Measurements from ENCODE around the gene PNKD.
"Not testable (repeated sequence)": the region's sequence is repeated elsewhere in the genome, so short reads cannot be mapped to it uniquely, and the experiment has no call there.

PNKD gene

GRCh38 chr2:218310853-218311540 is 40.7 kb downstream of the PNKD start:
- in situ Hi-C loops (cut with MboI; ENCODE audit: low sequenced_read_pairs), result no loop called here

GRCh38 chr2:218311541-218312266 is 41.4 kb downstream of the PNKD start:
- in situ Hi-C loops (cut with MboI; ENCODE audit: low sequenced_read_pairs), result not testable (repeated sequence)

DNA sequence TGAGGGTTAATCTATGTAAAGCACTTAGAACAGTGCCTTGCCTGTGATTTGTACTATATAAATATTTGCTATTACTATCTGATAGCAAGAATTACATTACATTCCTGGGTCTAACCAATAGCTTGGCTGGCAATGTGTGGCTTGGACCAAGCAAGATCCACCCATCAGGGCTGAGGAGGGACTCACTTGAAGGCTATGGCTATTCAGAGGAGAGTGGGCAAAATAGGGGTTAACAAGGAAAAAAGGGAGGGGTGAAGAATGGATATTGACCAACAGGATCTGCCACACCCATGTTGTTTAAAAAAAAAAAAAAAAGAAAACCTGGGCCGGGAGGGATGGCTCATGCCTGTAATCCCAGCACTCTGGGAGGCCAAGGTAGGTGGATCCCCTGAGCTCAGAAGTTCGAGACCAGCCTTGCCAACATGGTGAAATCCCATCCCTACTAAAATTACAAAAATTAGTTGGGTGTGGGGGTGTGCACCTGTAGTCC is 42.0 kb downstream of the PNKD start:
- in situ Hi-C loops (cut with MboI; ENCODE audit: low sequenced_read_pairs), result no loop called here

DNA sequence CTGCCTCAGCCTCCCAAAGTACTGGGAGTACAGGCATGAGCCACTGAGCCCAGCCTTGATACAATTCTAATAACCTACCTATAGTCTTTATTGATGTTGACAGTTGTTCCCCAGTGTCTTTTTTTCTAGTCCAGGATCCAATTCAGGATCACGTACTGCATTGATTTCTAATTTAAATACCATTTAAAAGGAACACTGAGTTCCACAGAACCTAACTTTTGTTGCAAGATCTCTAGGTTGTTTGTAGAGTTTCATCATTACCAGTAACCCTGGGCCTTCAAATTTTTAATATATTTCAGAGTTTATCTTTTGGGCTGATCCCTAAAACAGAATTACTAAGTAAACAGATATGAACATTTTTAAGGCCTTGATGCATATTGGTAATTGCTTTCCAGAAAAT is 43.0 kb downstream of the PNKD start:
- in situ Hi-C loops (cut with MboI; ENCODE audit: low sequenced_read_pairs), result no loop called here

GRCh38 chr2:218314764-218315163 is 44.4 kb downstream of the PNKD start:
- in situ Hi-C loops (cut with MboI; ENCODE audit: low sequenced_read_pairs), result not testable (repeated sequence)

GRCh38 chr2:218315397-218315796 is 45.1 kb downstream of the PNKD start:
- in situ Hi-C loops (cut with MboI; ENCODE audit: low sequenced_read_pairs), result no loop called here

DNA sequence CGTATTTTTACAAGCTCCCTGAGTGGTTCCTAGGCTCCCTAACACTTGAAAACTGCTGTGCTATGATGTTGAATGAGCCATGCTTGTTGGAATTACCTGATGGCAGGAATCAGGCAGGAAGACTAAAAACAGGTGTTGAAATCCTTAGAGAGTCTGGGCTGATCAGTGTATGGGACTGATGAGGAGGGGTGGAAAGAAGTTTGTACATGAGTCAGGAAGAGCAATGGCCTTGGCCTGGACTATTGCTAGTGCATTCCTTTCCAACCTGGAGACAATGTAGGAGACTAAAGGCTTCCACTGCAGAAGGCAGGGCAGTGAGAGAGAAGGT is 46.9 kb downstream of the PNKD start:
- in situ Hi-C loops (cut with MboI; ENCODE audit: low sequenced_read_pairs), result no loop called here

DNA sequence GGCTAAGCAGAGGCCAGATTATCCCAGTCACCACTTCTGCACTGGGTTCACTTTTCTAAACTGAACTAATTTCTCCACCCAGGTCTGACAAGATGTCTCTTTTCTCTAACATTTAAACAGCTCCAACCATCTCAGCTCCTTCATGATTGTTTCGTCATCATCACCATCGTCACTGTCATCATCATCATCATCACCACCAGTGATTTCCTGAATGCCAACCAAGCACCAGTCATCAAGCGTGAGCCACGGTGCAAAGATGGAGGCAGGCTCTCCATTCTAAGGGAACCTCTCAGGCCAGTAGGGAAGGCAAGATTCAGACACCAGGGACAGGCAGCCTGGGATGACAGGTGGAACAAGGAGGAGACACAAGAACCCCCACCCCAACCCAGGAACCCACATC is 47.5 kb downstream of the PNKD start:
- in situ Hi-C loops (cut with MboI; ENCODE audit: low sequenced_read_pairs), result no loop called here

GRCh38 chr2:218318241-218318640 is 47.9 kb downstream of the PNKD start:
- in situ Hi-C loops (cut with MboI; ENCODE audit: low sequenced_read_pairs), result no loop called here

- in situ Hi-C loops (cut with MboI; ENCODE audit: low sequenced_read_pairs), result no loop called here
These were observed 49.6 kb downstream of the PNKD start for GRCh38 chr2:218319813-218320365.

GRCh38 chr2:218320704-218321336 is 50.5 kb downstream of the PNKD start:
- in situ Hi-C loops (cut with MboI; ENCODE audit: low sequenced_read_pairs), result no loop called here

DNA sequence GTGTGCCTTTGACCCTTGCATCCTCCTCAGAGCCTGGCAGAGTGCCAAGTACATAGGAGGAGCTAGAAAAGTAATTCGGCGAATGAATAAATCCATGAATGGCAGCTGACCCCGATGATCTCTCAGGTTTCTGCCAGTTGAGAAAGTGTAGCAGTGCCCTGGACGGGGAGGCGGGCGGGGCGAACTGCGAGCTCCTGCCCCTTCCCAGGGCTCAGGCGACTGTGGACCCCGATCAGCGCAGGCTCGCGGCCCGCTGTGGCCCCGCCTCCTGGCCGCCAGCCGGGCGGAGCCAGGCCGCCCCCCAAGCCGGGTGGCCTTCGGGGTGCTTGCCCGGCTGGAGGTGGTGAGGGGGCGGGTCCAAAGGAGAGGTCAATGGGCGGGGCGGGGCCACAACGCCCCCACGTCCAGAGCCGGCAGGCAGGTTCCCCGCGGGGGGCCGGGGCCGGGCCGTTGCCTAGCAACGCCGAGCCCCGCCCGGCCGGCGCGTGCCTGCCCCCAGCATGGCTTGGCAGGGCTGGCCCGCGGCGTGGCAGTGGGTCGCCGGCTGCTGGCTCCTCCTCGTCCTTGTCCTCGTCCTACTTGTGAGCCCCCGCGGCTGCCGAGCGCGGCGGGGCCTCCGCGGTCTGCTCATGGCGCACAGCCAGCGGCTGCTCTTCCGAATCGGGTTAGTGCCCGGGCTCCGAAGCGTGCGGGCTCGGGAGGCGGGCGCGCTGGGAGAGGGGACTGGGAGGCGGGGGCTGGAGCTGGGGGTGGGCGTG is 52.6 kb downstream of the PNKD start:
- in situ Hi-C loops (cut with MboI; ENCODE audit: low sequenced_read_pairs), result no loop called here

GRCh38 chr2:218323526-218324472 is 53.5 kb downstream of the PNKD start:
- in situ Hi-C loops (cut with MboI; ENCODE audit: low sequenced_read_pairs), result no loop called here

GRCh38 chr2:218325566-218326160 is 55.3 kb downstream of the PNKD start:
- in situ Hi-C loops (cut with MboI; ENCODE audit: low sequenced_read_pairs), result no loop called here

GRCh38 chr2:218326315-218326714 is 56.0 kb downstream of the PNKD start:
- in situ Hi-C loops (cut with MboI; ENCODE audit: low sequenced_read_pairs), result no loop called here

DNA sequence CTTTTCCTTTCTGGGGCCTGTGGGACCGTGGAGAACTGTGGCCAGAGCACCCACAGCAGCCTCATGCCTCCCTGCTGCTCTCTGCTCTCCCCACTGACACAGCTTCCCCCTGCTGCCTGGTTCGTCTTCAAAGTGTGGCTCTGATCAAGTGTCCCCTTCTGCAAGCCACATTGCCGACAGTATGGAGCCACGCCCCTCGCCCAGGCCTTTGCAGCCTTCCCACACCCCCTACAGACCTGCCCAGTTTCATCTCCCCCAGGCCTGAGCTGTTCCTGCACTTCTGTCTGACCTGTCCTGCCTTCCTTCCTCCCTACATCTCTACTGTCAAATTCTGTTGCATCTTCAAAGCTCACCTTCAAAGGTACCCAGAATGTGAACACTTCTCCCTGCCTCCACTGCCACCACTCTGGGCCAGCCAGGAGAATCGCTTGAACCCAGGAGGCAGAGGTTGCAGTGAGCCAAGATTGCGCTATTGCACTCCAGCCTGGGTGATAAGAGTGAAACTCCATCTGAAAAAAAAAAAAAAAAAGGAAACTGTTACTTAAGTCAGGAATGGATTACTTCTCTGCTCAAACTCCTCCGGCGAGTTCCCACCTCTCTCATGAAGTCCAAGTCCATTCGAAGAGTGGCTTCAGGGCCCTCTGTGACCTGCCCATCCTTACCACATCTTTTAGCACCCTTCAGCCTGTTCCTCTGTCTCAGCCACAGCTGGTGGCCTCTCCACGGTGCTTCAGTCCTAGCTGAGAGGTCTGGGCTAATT is 57.3 kb downstream of the PNKD start:
- in situ Hi-C loops (cut with MboI; ENCODE audit: low sequenced_read_pairs), result no loop called here

DNA sequence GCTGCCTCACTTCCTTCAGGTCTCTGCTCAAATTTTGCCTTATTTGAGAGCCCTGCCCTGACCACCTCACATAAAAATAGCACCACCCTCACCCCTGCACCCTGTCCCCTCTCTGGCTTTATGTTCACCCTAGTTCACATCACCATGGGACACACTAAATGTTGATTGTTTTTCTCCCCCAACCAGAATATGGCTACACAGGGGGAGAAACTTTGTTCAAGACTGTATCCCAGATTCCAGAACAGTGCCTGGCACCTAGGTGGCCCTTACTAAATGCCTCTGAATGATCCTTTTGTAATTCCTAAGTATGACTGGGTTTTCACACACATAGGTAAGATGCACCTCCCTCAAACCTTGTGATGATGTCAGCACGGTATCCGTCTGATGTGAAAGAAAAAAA is 58.0 kb downstream of the PNKD start:
- in situ Hi-C loops (cut with MboI; ENCODE audit: low sequenced_read_pairs), result no loop called here

- in situ Hi-C loops (cut with MboI; ENCODE audit: low sequenced_read_pairs), result no loop called here
These were observed 58.9 kb downstream of the PNKD start for GRCh38 chr2:218329027-218329825.

Data from HL-60/S4 treated with retinoic acid at 250 ng/mL for 4 days and 3 days (cell line).